ENCODE data around the gene BPHL. TPM values are rescaled to one million over a fixed set of nuclear protein-coding genes. Genes with fewer than 3 reads are reported as not detected.

BPHL gene
- total and polyA plus RNA-seq, 10 of the 15 experiments (the other 5 are each of a cell fraction or from before 2014, with no cell fraction given): 8.0 to 17.8 (median 12.4) TPM

DNA sequence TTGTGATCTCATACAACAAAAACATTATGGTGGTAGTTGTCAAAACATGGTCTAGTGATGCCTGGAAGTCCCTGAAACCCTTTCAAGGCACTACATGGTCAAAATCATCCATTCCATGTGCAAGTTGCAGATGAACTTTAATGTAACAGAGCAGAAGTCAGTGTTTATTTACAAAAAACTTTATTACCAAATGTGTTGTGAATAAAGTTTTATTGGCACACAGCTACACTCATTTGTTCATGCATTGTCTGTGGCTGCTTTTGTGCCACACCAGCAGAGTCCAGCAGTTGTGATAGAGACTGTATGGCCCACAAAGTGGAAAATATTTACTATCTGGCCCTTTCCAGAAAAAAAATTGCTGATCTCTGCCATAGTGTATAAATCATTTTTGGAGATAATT lies 82.2 kb downstream of the BPHL start:
- intact Hi-C loops (cut with micrococcal nuclease; ENCODE audit: unreplicated experiment): loop anchor here (10.0 kb wide), 1 partner anchor 336 kb away; no protein-coding TSS in a partner anchor
- Histone ChIP-seq H3K4me1 (ENCODE audit: control insufficient read depth, insufficient read depth, low read length) (peaks cover 21% of the 10 kb centered on the region), H3K4me3 (no peak overlapping the region), H3K27me3 (replicated peaks in 1 of 2; ENCODE audit: control insufficient read depth in 2 of 2, insufficient read depth in 2 of 2, low read length in 1 of 2) (no peaks in the 10 kb centered on the region), H3K4me2 (ENCODE audit: control insufficient read depth, insufficient read depth) (no peak overlapping the region), H3K27ac (ENCODE audit: control insufficient read depth, insufficient read depth) (no peak overlapping the region), H2AFZ (ENCODE audit: control insufficient read depth, low read depth, low read length) (no peak overlapping the region), H3K9me3 (replicated peaks; ENCODE audit: control insufficient read depth, insufficient read depth, low read length) (peaks cover 4% of the 10 kb centered on the region; the same call in 2 of the 3 replicates), H3K79me2 (ENCODE audit: control insufficient read depth, insufficient read depth, low read length) (no peaks in the 10 kb centered on the region), H3K9ac (ENCODE audit: control insufficient read depth, insufficient read depth, low read length) (no peak overlapping the region), H4K20me1 (ENCODE audit: control insufficient read depth, insufficient read depth) (no peaks in the 10 kb centered on the region), H3K36me3 (ENCODE audit: control insufficient read depth in 2 of 2, insufficient read depth in 2 of 2, low read length in 1 of 2) (no peaks in the 10 kb centered on the region)
- TF ChIP-seq, protein P1, sequence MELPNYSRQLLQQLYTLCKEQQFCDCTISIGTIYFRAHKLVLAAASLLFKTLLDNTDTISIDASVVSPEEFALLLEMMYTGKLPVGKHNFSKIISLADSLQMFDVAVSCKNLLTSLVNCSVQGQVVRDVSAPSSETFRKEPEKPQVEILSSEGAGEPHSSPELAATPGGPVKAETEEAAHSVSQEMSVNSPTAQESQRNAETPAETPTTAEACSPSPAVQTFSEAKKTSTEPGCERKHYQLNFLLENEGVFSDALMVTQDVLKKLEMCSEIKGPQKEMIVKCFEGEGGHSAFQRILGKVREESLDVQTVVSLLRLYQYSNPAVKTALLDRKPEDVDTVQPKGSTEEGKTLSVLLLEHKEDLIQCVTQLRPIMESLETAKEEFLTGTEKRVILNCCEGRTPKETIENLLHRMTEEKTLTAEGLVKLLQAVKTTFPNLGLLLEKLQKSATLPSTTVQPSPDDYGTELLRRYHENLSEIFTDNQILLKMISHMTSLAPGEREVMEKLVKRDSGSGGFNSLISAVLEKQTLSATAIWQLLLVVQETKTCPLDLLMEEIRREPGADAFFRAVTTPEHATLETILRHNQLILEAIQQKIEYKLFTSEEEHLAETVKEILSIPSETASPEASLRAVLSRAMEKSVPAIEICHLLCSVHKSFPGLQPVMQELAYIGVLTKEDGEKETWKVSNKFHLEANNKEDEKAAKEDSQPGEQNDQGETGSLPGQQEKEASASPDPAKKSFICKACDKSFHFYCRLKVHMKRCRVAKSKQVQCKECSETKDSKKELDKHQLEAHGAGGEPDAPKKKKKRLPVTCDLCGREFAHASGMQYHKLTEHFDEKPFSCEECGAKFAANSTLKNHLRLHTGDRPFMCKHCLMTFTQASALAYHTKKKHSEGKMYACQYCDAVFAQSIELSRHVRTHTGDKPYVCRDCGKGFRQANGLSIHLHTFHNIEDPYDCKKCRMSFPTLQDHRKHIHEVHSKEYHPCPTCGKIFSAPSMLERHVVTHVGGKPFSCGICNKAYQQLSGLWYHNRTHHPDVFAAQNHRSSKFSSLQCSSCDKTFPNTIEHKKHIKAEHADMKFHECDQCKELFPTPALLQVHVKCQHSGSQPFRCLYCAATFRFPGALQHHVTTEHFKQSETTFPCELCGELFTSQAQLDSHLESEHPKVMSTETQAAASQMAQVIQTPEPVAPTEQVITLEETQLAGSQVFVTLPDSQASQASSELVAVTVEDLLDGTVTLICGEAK (IDR thresholded peaks at IDR 0.05; ENCODE audit: borderline replicate concordance): peak; percentile 61
- TF ChIP-seq, protein P2, sequence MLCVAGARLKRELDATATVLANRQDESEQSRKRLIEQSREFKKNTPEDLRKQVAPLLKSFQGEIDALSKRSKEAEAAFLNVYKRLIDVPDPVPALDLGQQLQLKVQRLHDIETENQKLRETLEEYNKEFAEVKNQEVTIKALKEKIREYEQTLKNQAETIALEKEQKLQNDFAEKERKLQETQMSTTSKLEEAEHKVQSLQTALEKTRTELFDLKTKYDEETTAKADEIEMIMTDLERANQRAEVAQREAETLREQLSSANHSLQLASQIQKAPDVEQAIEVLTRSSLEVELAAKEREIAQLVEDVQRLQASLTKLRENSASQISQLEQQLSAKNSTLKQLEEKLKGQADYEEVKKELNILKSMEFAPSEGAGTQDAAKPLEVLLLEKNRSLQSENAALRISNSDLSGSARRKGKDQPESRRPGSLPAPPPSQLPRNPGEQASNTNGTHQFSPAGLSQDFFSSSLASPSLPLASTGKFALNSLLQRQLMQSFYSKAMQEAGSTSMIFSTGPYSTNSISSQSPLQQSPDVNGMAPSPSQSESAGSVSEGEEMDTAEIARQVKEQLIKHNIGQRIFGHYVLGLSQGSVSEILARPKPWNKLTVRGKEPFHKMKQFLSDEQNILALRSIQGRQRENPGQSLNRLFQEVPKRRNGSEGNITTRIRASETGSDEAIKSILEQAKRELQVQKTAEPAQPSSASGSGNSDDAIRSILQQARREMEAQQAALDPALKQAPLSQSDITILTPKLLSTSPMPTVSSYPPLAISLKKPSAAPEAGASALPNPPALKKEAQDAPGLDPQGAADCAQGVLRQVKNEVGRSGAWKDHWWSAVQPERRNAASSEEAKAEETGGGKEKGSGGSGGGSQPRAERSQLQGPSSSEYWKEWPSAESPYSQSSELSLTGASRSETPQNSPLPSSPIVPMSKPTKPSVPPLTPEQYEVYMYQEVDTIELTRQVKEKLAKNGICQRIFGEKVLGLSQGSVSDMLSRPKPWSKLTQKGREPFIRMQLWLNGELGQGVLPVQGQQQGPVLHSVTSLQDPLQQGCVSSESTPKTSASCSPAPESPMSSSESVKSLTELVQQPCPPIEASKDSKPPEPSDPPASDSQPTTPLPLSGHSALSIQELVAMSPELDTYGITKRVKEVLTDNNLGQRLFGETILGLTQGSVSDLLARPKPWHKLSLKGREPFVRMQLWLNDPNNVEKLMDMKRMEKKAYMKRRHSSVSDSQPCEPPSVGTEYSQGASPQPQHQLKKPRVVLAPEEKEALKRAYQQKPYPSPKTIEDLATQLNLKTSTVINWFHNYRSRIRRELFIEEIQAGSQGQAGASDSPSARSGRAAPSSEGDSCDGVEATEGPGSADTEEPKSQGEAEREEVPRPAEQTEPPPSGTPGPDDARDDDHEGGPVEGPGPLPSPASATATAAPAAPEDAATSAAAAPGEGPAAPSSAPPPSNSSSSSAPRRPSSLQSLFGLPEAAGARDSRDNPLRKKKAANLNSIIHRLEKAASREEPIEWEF (IDR thresholded peaks at IDR 0.05; ENCODE audit: insufficient replicate concordance, low read depth, low read length): no peak
- CTCF ChIA-PET: interaction anchor here (0.6 kb wide), 1 partner anchor 38 kb away, joined by 4 read pairs; no protein-coding TSS in a partner anchor
- DNase-seq (ENCODE audit: low read depth, low spot score) (no peak), FAIRE-seq (no peak), ATAC-seq (no peak)
- in situ Hi-C loops (cut with MboI): no loop called here
- RAD21 ChIA-PET (ENCODE audit: unreplicated experiment): no interaction called here
- BruUV-seq (replicated peaks): no TSS peak
- SMC1A ChIA-PET (ENCODE audit: uncharacterized antibody, unreplicated experiment): no interaction called here
- POLR2A ChIA-PET: no interaction called here
